ENCODE results near the gene GHRL. TPM values are rescaled to one million over a fixed set of nuclear protein-coding genes. Genes with fewer than 3 reads are reported as not detected.

Gene GHRL
- total and polyA plus RNA-seq, 2 donors (not counting 3 experiments of a cell fraction or from before 2014, with no cell fraction given): not detected

- DNase-seq (ENCODE audit: low read depth, low spot score) (no peak), FAIRE-seq (no peak)
- ChIA-PET POLR2A (interaction anchor here (0.5 kb wide), 1 partner anchor 399 kb away, joined by 5 read pairs; no protein-coding TSS in a partner anchor), CTCF (interaction anchor here (1.4 kb wide), 1 partner anchor 10 kb away, joined by 5 read pairs; no protein-coding TSS in a partner anchor)
- Histone ChIP-seq H2AFZ (ENCODE audit: low read depth, low read length) (no peak overlapping the region), H3K4me1 (ENCODE audit: control insufficient read depth, extremely low read depth, insufficient read depth, low read length) (no peaks in the 10 kb centered on the region), H3K4me3 (replicated peaks in 1 of 3; ENCODE audit: insufficient read depth in 1 of 3, low read depth in 1 of 3, low read length in 3 of 3) (no peak overlapping the region), H3K4me2 (ENCODE audit: insufficient read depth, low read length) (no peak overlapping the region), H3K79me2 (ENCODE audit: control insufficient read depth, insufficient read depth, low read length) (peaks cover 5% of the 10 kb centered on the region), H3K36me3 (ENCODE audit: control insufficient read depth in 2 of 2, extremely low read depth in 1 of 2, insufficient read depth in 2 of 2, low read length in 2 of 2) (peaks cover 3 to 15% of the 10 kb centered on the region in 2 experiments), H3K27me3 (ENCODE audit: control insufficient read depth in 2 of 2, insufficient read depth in 2 of 2, low read length in 2 of 2) (no peaks in the 10 kb centered on the region), H3K9ac (replicated peaks; ENCODE audit: extremely low read depth, insufficient read depth, low read length) (no peak overlapping the region), H3K9me1 (replicated peaks; ENCODE audit: control insufficient read depth, extremely low read depth, insufficient read depth, low read length) (no peaks in the 10 kb centered on the region), H4K20me1 (replicated peaks; ENCODE audit: control insufficient read depth, extremely low read depth, insufficient read depth, low read length) (peaks cover 2% of the 10 kb centered on the region), H3K9me3 (replicated peaks; ENCODE audit: control insufficient read depth, insufficient read depth, low read length) (no peaks in the 10 kb centered on the region), H3K27ac (ENCODE audit: insufficient read depth, low read depth, low read length) (no peak overlapping the region)
- TF ChIP-seq GATA2 (IDR thresholded peaks at IDR 0.05; ENCODE audit: insufficient read depth, insufficient read length, low read depth, low read length) (no peak), MYC (IDR thresholded peaks at IDR 0.05; ENCODE audit: low read depth, low read length) (no peak)
- no TSS peak for BruUV-seq (replicated peaks)
- dilution Hi-C loops (cut with MboI; ENCODE audit: extremely low pct_ligation_motif_present, low sequenced_read_pairs): no loop called here
- intact Hi-C loops (cut with micrococcal nuclease): no loop called here
Observed at GRCh38 chr3:10280177-10280529, 12.6 kb downstream of the GHRL start.

DNA sequence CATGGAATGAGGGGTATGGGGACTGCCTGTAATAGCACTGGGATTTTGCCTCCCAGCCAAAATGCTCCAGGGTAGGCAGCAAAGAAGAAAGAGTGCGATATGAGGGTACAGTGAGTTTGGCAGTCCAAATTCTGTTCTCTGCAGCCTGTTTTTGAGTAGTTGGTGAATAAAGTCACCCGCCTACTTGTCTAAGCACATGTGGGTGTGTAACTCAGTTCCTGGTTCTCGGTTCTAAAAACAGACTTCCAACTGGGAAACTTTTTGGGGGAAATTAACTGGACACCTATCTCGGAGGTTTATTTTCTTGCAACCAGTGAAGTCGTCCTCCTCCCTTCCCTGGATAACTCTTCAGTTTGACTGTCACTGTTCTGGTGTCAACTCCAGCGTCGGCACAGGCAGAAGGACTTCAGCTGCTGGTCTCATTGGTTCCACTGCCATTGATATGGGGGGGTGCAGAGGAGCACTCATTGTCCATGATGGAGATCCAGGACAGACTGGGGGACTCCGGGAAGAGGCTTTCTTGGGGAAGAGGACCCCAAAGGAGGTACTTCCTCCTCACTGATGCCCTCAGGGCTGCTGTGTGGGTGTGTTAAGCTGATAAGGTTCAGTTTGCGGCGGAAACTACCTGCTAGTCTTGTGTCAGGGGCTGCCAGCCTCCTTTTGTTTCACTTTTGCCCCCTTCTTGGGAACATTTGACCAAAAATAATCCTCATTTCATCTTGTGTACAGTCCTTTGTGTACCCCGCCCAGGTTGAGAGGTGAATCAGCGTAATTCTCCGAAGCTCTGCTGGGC lies 13.2 kb downstream of the GHRL start:
- Histone ChIP-seq H3K79me2 (ENCODE audit: control insufficient read depth, insufficient read depth, low read length) (peaks cover 7% of the 10 kb centered on the region), H3K9ac (replicated peaks; ENCODE audit: extremely low read depth, insufficient read depth, low read length) (no peak overlapping the region), H3K4me3 (replicated peaks in 1 of 3; ENCODE audit: insufficient read depth in 1 of 3, low read depth in 1 of 3, low read length in 3 of 3) (no peak overlapping the region), H3K4me1 (ENCODE audit: control insufficient read depth, extremely low read depth, insufficient read depth, low read length) (no peaks in the 10 kb centered on the region), H2AFZ (ENCODE audit: low read depth, low read length) (no peak overlapping the region), H3K27me3 (ENCODE audit: control insufficient read depth in 2 of 2, insufficient read depth in 2 of 2, low read length in 2 of 2) (no peaks in the 10 kb centered on the region), H3K4me2 (ENCODE audit: insufficient read depth, low read length) (no peak overlapping the region), H3K27ac (ENCODE audit: insufficient read depth, low read depth, low read length) (no peak overlapping the region), H3K9me3 (replicated peaks; ENCODE audit: control insufficient read depth, insufficient read depth, low read length) (no peaks in the 10 kb centered on the region), H3K36me3 (ENCODE audit: control insufficient read depth in 2 of 2, extremely low read depth in 1 of 2, insufficient read depth in 2 of 2, low read length in 2 of 2) (peaks cover 3 to 15% of the 10 kb centered on the region in 2 experiments), H4K20me1 (replicated peaks; ENCODE audit: control insufficient read depth, extremely low read depth, insufficient read depth, low read length) (peaks cover 2% of the 10 kb centered on the region), H3K9me1 (replicated peaks; ENCODE audit: control insufficient read depth, extremely low read depth, insufficient read depth, low read length) (no peaks in the 10 kb centered on the region)
- CTCF ChIA-PET: interaction anchor here (1.4 kb wide), 1 partner anchor 9 kb away, joined by 5 read pairs; no protein-coding TSS in a partner anchor
- dilution Hi-C loops (cut with MboI; ENCODE audit: extremely low pct_ligation_motif_present, low sequenced_read_pairs): no loop called here
- intact Hi-C loops (cut with micrococcal nuclease): no loop called here
- TF ChIP-seq JUN (IDR thresholded peaks at IDR 0.05; ENCODE audit: borderline replicate concordance, insufficient read depth, insufficient read length, low read depth) (no peak), GATA2 (IDR thresholded peaks at IDR 0.05; ENCODE audit: insufficient read depth, insufficient read length, low read depth, low read length) (no peak)
- DNase-seq (ENCODE audit: low read depth, low spot score) (no peak), FAIRE-seq (no peak)
- no TSS peak for BruUV-seq (replicated peaks)
- POLR2A ChIA-PET: no interaction called here

Measured in endothelial cell of umbilical vein (primary cell).